DOHH2 (cell line): ENCODE measurements around the gene NEMP1.

Source experiments
- H3F3A ChIP-seq: fragments of 200-600 bp; sonication (generic), shearing (Covaris generic); 2 replicates; pipeline ENCODE4 v1.6.0; 2016; ENCODE audit warnings: antibody characterized with exemption, mild to moderate bottlenecking; ENCODE audit not compliant: control insufficient read depth, insufficient read depth
- H3K27ac ChIP-seq: fragments of 200-600 bp; sonication (generic); 2 replicates; pipeline ENCODE4 v1.5.1; 2014; ENCODE audit warnings: low read depth, mild to moderate bottlenecking, low read length, moderate library complexity
- H3K27me3 ChIP-seq: fragments of 200-600 bp; sonication (generic); 2 replicates; pipeline ENCODE4 v1.6.1; 2014; ENCODE audit warnings: mild to moderate bottlenecking, low read length, mixed read lengths; ENCODE audit not compliant: control insufficient read depth
- H3K36me3 ChIP-seq: fragments of 200-600 bp; sonication (generic); 2 replicates; pipeline ENCODE4 v1.6.1; 2014; ENCODE audit warnings: mild to moderate bottlenecking, low read length, moderate library complexity, mixed read lengths; ENCODE audit not compliant: control insufficient read depth
- H3K4me1 ChIP-seq: fragments of 200-600 bp; sonication (generic); 2 replicates; pipeline ENCODE4 v1.6.1; 2014; ENCODE audit warnings: mild to moderate bottlenecking, low read length, mixed read lengths; ENCODE audit not compliant: control insufficient read depth
- H3K4me2 ChIP-seq: fragments of 200-600 bp; sonication (generic); 2 replicates; pipeline ENCODE4 v1.6.0; 2014; ENCODE audit warnings: mild to moderate bottlenecking, low read length, moderate library complexity
- H3K4me3 ChIP-seq: fragments of 200-600 bp; sonication (generic); 2 replicates; pipeline ENCODE4 v1.5.1; 2014; ENCODE audit warnings: mild to moderate bottlenecking, low read length, mixed read lengths
- H3K79me2 ChIP-seq: fragments of 200-600 bp; sonication (generic); 2 replicates; pipeline ENCODE4 v1.6.1; 2014; ENCODE audit warnings: mild to moderate bottlenecking, low read length, mixed read lengths; ENCODE audit not compliant: control insufficient read depth
- H3K9me2 ChIP-seq: fragments of 200-600 bp; sonication (generic); replicated peaks from 2 replicates; pipeline ENCODE4 v1.6.1; 2014; ENCODE audit warnings: mild to moderate bottlenecking, low read length, mixed read lengths; ENCODE audit not compliant: control insufficient read depth
- H3K9me3 ChIP-seq: fragments of 200-600 bp; sonication (generic); 2 replicates; pipeline ENCODE4 v1.6.1; 2014; ENCODE audit warnings: antibody characterized with exemption, low read length, mixed read lengths; ENCODE audit not compliant: control insufficient read depth, insufficient read depth
- H4K20me1 ChIP-seq: fragments of 200-600 bp; sonication (generic); 2 replicates; pipeline ENCODE4 v1.6.0; 2014; ENCODE audit warnings: low read depth, mild to moderate bottlenecking, antibody characterized with exemption, low read length, moderate library complexity; ENCODE audit not compliant: control insufficient read depth, insufficient read depth
- EZH2phosphoT487 ChIP-seq: fragments of 200-600 bp; sonication (generic); IDR thresholded peaks from 2 replicates; pipeline ENCODE4 v1.6.1; 2017; ENCODE audit warnings: borderline replicate concordance, mild to moderate bottlenecking, antibody characterized with exemption, low read length, moderate library complexity, mixed read lengths
- TF ChIP-seq, protein P1 (sequence below): fragments of 200-600 bp; sonication (generic); IDR thresholded peaks from one replicate; pipeline ENCODE4 v1.5.1; 2014; ENCODE audit warnings: antibody characterized with exemption, mild to moderate bottlenecking, low read depth, low read length; ENCODE audit not compliant: poor library complexity, severe bottlenecking

The NEMP1 gene

DNA sequence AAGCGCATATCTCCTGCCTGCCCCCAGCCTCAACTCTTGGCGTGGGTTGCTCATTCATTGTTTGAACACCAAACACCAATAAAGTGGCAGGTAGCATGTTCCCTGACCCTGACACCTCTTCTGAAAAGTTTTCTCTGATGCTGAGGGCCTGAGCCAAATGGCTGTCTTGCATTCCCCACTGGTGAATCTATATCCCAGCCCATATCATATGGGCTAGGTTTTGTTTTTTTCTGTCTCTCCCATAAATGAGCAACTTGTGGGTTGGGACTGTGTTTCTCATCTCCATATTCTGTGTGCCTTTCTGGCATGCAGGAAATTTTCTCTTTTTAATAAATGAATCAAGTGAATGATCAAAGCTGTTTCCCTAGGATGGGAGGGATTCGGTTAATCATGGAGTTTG lies 33.7 kb downstream of the NEMP1 start:
- H3K4me2 ChIP-seq = no peak overlapping the region
- no peaks in the 10 kb centered on the region for H3K9me2 ChIP-seq
- no peak overlapping the region for H3K4me3 ChIP-seq
- H3K79me2 ChIP-seq = no peaks in the 10 kb centered on the region
- no peak for TF ChIP-seq EZH2phosphoT487
- TF ChIP-seq, protein P1, sequence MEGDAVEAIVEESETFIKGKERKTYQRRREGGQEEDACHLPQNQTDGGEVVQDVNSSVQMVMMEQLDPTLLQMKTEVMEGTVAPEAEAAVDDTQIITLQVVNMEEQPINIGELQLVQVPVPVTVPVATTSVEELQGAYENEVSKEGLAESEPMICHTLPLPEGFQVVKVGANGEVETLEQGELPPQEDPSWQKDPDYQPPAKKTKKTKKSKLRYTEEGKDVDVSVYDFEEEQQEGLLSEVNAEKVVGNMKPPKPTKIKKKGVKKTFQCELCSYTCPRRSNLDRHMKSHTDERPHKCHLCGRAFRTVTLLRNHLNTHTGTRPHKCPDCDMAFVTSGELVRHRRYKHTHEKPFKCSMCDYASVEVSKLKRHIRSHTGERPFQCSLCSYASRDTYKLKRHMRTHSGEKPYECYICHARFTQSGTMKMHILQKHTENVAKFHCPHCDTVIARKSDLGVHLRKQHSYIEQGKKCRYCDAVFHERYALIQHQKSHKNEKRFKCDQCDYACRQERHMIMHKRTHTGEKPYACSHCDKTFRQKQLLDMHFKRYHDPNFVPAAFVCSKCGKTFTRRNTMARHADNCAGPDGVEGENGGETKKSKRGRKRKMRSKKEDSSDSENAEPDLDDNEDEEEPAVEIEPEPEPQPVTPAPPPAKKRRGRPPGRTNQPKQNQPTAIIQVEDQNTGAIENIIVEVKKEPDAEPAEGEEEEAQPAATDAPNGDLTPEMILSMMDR = no peak
- no peaks in the 10 kb centered on the region for H3F3A ChIP-seq
- H3K9me3 ChIP-seq = no peaks in the 10 kb centered on the region
- no peaks in the 10 kb centered on the region for H4K20me1 ChIP-seq
- H3K27me3 ChIP-seq = peaks cover 42% of the 10 kb centered on the region
- no peaks in the 10 kb centered on the region for H3K36me3 ChIP-seq
- H3K4me1 ChIP-seq = peaks cover 10% of the 10 kb centered on the region
- H3K27ac ChIP-seq = no peak overlapping the region

DNA sequence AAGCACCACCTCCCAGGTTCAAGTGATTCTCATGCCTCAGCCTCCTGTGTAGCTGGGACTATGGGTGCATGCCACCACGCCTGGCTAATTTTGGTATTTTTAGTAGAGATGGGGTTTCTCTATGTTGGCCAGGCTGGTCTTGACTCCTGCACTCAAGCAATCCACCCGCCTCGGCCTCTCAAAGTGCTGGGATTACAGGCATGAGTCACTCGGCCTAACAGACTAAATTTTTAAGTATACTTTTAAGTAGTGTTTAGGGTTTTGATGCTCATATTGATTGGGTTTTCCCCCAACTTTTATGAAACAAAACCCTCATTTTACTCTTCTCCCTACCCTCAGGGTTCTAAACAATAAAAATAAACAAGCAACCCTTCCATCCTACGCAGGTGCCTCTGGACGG lies 34.1 kb downstream of the NEMP1 start:
- Histone ChIP-seq H4K20me1 (no peaks in the 10 kb centered on the region), H3F3A (no peaks in the 10 kb centered on the region), H3K4me1 (peaks cover 10% of the 10 kb centered on the region), H3K9me2 (no peaks in the 10 kb centered on the region), H3K4me2 (no peak overlapping the region), H3K9me3 (no peaks in the 10 kb centered on the region), H3K27me3 (peaks cover 42% of the 10 kb centered on the region), H3K4me3 (no peak overlapping the region), H3K79me2 (no peaks in the 10 kb centered on the region), H3K36me3 (no peaks in the 10 kb centered on the region), H3K27ac (no peak overlapping the region)
- TF ChIP-seq, protein P1 = no peak
- no peak for TF ChIP-seq EZH2phosphoT487

DNA sequence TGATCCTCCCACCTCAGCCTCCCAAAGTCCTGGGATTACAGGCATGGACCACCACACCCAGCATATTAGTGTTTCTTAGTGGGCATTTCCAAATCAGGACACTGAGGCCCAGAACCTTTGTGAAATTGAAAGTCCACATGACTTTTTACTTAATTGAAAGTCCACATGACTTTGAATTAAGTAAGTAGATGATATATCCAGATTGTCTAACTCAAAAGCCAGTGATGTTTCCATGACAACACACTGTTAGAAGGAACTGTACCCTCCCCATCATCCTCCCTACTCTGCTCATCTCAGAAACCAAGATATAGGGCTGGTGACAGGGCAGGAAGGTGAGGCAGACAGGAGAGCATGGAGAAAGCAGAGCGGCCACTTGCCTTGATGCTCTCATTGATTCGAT lies 35.9 kb downstream of the NEMP1 start:
- no peaks in the 10 kb centered on the region for H3K9me3 ChIP-seq
- TF ChIP-seq, protein P1 = no peak
- no peak for TF ChIP-seq EZH2phosphoT487
- H4K20me1 ChIP-seq = no peaks in the 10 kb centered on the region
- H3K9me2 ChIP-seq = no peaks in the 10 kb centered on the region
- H3K79me2 ChIP-seq = no peaks in the 10 kb centered on the region
- no peaks in the 10 kb centered on the region for H3F3A ChIP-seq
- H3K27me3 ChIP-seq = peaks cover 36% of the 10 kb centered on the region
- H3K4me2 ChIP-seq = no peak overlapping the region
- H3K36me3 ChIP-seq = no peaks in the 10 kb centered on the region
- H3K4me1 ChIP-seq = peaks cover 10% of the 10 kb centered on the region
- no peak overlapping the region for H3K27ac ChIP-seq
- no peak overlapping the region for H3K4me3 ChIP-seq

DNA sequence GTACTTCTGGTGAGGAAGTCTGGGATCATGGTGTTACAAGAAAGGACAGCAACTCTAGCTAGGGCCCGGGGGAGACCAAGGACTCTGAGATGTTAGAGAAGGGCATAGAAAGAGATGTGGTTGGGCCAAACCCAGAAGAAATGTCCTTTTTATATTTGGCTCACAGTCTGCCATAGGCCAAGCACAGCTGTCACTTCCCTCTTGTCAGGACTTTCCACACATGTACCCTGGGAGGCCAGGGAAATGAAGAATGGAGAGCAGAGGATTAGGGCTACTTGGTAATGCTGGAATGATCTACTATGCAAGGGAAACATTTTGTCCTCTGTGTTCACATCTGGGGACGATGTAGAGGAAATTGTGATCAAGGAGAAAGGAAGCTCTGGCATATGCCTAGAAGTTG lies 37.8 kb downstream of the NEMP1 start:
- no peaks in the 10 kb centered on the region for H3K9me3 ChIP-seq
- H4K20me1 ChIP-seq = no peaks in the 10 kb centered on the region
- H3K27me3 ChIP-seq = peaks cover 24% of the 10 kb centered on the region; the same call in 1 of the 2 replicates
- no peak overlapping the region for H3K4me3 ChIP-seq
- no peaks in the 10 kb centered on the region for H3F3A ChIP-seq
- H3K9me2 ChIP-seq = no peaks in the 10 kb centered on the region
- no peaks in the 10 kb centered on the region for H3K79me2 ChIP-seq
- H3K27ac ChIP-seq = no peak overlapping the region
- no peaks in the 10 kb centered on the region for H3K36me3 ChIP-seq
- TF ChIP-seq EZH2phosphoT487 = no peak
- TF ChIP-seq, protein P1 = no peak
- no peak overlapping the region for H3K4me2 ChIP-seq
- H3K4me1 ChIP-seq = no peaks in the 10 kb centered on the region
